ENCODE measurements around the gene CPA2.

CPA2 gene

DNA sequence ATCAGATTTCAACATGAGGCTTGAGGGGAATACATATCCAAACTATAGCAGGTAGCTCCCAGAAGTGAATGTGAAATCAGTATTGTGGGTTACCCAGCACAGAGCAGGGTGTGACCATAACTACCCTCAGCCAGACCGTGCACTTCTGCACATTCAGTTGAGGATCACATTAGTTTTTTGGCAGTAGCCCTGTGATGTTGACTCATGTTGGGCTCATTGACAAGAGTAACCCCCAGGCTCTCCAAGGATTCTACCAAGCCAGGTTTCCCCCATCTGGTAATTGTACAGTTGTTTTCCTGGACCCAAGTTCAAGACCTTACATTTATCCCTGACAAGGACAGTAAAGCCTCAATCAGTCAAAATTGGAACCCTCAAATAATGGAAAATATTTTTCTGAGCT, 14.6 kb downstream of the CPA2 start:
- no peak for DNase-seq

DNA sequence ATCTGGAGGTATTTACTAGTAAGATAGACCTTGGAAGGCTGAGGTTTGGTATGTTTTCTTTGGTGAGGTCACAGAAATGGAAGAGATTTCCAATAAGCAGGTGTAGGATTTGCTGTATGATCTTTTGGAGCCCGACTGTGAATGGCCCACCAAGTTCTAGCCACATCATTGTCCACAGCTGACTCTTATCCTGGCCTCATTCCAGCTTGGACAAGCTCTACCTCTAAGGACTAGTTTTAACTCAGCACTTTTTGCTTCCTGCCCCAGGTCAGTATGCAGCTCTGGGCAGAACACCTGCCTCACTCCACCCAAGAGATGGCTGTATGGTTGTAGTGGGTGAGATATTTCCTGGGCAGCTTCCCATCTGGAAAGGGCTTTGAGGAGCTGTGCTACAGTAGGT, 20.2 kb downstream of the CPA2 start:
- DNase-seq, result no peak

DNA sequence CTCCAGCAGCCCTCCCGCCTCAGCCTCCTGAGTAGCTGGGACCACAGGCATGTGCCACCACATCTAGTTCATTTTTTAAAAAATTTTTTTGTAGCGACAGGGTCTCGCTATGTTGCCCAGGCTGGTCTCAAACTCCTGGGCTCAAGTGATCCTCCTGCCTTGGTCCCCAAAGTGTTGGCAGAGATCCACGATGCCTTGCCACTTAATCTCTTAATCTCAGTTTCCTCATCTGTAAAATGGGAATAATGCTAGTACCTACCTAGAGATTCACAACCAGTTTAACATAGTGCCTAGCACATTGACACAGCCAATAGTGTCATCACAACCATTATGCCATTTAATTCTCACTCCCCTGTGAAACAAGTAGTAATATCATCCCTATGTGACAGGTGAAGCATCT, 21.5 kb downstream of the CPA2 start:
- no peak for DNase-seq

DNA sequence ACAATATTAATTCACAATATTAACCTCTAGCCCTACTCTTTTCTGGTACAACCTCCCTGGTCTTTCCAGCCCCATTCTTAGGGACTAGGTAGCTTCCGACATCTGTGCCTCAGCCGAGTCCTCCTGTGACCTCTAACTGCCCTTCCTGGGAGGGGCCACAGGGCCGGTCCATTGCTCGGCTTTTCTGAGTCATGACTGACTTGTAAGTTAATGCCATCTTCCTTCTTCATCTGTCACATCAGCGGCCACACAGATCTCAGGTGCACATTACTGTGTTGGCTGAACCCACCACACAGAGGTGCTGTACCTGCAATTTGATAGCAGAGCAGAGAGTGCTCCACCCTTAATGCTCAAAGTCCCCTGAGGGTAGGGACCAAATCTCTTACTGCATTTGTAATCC, 22.2 kb downstream of the CPA2 start:
- DNase-seq, result no peak

DNA sequence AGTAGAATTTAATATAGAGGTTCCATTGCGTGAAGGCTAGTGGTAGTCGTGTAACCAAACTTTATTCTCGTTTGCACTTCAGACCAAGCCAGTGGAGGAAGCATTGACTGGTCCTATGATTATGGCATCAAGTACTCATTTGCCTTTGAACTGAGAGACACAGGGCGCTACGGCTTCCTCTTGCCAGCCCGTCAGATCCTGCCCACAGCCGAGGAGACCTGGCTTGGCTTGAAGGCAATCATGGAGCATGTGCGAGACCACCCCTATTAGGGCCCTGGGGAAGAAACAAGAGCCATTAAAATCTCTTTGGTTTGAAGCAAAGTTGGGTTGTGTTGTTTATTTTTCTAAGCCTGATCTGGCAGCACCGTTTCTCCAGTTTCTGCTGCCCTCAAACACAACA, 22.8 kb downstream of the CPA2 start:
- DNase-seq, result no peak

DNA sequence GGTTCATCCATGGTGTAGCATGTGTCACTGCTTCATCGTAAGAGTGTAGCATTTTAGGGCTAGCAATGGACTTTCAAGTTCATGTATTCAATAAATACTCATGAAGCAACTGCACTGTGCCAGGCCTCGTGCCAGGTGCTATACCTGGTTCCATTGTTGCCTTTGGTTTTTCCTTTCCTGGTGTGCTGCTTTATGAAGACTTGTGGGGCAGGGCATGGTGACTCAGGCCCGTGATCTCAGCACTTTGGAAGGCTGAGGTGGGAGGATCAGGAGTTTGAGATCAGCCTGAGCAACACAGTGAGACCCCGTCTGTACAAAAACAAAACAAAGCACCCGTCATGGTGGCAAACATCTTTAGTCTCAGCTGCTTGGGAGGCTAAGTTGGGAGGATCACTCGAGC, 24.1 kb downstream of the CPA2 start:
- DNase-seq, result no peak

DNA sequence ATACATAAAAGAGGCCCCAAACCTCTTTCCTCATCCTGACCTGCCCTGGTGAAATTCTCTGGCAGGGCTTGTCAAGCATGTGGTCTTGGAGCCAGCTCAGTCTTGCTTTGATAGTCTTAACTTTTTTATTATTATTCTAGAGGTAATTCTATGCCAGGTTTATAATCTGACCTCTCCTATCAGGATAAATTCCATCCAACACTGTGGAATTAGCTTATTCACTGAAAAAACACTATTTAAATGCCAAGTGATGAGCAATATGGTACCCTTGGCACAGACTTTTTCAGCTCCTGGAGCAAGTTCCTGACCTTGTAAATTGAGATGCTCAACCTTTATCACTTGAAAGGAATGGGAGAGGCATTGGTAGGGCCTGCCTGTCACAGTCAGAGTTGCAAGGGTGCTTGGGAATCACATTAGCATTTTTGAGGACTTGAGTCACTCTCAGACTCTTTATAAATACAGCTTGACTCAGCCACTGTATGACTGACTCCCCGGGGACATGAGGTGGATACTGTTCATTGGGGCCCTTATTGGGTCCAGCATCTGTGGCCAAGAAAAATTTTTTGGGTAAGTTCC, 26.1 kb downstream of the CPA2 start, which contains the start of gene CPA4:
Gene CPA4, plus strand, starts transcription at position 480 of the 576 bp plus-strand sequence. Its CDS starts 20 bp downstream, at position 500.
- peak in 1 of 3 experiments; percentile 85 for DNase-seq

DNA sequence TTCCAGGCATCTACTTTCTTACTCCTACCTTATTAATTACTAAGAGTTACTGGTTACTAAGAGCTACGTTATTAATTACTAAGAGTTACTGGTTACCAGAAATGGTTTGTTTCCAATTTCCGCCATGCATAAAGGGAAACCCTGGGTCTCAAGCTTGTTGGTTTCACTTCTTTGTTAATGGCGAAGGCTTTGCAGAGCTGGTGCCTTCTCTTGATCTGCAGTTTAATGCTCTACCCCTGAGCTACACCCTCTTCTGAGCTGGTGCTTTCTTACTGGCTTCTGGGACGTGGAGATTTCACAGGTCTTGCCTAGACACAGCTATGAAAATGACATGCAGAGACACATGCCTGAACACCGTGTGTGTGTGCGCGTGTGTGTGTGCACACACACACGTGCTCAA, 26.9 kb downstream of the CPA2 start:
- peak in 1 of 3 experiments; percentile 42 for DNase-seq

DNA sequence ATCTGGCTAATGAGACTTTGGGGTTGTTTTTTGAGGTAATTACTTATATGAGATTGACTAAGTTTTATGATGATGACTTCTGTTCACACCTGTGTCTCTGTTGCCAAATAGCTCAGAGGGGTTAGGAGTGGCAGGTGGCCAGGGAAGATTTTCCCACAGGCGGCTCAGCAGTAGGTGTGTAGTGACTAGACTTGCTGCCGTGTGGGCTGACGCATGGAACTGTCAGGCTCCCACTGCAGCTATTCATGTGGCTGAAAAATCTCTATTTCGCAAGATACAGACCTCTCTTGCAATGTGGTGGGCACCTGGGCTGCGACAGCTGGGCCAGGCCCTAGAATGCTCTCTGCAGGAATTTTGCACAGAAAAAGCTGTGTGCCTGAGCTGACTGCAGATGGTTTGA, 27.7 kb downstream of the CPA2 start:
- DNase-seq, result no peak

- DNase-seq, result no peak
These were observed 29.7 kb downstream of the CPA2 start for GRCh38 chr7:130296221-130296951.

DNA sequence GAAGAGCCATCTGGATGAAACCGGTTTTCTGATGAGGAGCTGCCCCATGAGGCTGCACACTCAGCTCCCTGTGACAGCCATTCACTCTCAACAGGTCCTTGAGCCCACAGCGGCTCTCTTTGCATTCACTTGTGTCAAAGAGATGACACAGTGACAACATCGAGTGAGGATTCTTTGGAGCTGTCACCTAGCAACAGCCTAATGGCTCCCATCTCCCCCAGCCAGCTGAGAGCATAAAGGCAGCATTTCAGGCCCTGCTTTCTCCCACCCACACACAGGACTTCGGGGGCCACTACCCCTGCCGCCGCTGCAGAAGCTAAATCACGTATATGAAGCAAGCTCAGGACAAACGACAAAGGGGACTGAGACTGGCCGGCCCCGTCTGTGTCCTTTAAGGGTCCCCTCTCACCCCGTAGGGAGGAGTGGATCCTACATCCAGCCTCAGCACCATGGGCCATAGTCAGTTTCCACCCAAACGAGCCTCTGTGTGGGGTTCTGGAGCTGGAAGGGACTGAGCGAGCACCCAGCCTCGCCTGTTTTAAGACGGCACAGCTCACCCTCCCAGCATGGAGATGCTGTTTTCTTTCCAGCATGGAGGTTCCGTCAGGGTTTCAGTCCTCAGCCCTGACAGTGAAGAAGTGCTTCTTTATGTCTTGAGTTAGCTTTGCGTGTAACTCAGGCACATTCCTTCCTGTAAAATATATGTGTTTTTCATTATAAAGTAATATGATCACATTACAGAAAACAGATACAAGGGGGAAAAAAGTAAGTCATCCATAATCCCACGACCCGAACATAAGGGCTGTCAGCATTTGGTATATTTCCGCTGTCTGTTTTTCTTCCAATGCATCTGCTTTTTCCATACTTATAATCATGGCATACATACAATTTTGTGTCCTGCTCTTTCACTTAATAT, 31.2 kb downstream of the CPA2 start:
- peak; percentile 51 to 99 (median 86) for DNase-seq

- no peak for DNase-seq
These were observed 32.1 kb downstream of the CPA2 start for GRCh38 chr7:130298544-130299326.

DNA sequence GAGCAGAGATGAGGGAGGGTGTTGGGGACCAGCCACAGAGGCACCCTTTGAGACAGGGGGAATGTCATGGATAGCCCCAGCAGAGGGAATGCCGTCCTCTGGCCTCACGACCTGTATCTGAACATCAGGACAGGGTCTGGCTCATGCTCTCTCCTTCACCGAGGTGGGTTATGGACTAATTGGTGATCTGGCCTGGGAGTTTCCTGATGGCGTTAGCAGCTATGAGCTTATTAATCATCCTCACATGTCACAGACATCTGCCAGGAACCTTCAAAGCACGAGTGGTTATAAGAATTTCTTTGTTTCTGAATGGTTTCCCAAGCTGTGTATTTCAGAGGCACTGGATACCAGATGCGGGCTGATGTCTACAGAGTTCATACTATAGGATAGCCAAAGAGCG, 33.2 kb downstream of the CPA2 start:
- DNase-seq, result peak in 1 of 3 experiments; percentile 13

DNA sequence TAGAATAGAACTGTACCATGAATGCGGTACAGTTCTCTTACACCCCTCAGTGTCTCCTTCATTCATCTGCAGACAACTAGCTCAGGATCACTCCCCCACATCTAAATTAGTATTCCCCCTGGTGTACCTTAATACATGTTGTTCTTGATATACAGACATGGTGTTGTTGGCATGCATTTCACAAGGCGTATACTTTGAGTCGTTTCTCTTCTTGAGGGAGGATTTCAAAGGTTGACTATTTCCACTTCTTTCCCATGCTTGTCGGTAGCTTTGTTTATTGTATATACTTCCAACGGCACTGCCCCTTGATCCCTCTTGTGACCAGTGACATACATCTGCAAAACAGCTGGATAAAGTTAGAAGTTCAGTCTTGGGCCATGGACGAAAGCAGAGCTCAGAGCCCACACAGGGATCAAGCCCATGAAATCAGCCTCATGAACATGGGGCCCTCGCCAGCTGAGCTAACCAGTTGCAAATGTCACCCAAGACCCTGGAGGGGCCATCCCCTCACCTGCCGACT, 34.9 kb downstream of the CPA2 start:
- DNase-seq, result no peak

DNA sequence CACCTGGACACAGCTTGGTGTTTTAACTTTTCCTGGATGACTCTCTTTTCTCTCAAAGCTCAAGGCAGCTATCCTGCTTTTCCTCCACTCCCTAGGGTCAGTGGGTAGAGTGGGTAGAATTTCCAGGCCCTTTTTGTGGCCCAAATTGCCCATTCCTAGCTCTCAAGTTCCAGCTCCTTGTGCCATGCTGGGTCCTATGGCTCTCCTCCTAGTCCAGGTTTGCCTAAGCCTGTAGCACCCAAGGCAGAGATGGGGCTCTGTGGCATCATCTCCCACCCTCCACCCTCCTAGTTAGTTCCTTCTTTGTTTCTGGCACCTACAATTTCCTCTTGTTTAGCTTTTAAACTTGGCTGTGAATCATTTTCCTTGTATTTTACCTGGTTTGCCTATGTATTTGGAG, 36.0 kb downstream of the CPA2 start:
- DNase-seq, result no peak

- peak in 1 of 3 experiments; percentile 53 for DNase-seq
These were observed 36.5 kb downstream of the CPA2 start for GRCh38 chr7:130303127-130303526.

- DNase-seq, result peak in 1 of 3 experiments; percentile 50
These were observed 36.9 kb downstream of the CPA2 start for GRCh38 chr7:130303551-130303950.

DNA sequence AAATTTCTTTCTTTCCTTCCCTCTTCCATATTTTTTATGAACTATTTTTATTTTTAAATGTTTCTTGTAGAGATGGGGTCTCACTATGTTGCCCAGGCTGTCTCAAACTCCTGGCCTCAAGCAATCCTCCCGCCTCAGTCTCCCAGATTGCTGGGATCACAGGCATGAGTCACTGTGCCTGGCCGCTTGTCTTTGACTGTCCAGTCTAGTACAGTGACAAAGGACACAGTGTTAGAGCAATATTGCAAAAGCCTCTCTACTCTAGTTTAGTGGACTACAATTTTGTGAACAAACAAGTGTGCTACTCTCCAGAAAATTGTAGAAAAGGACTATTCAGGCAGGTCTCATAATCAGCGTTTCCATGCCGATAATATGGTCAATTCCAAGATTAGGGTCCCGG, 37.3 kb downstream of the CPA2 start:
- DNase-seq, result no peak

DNA sequence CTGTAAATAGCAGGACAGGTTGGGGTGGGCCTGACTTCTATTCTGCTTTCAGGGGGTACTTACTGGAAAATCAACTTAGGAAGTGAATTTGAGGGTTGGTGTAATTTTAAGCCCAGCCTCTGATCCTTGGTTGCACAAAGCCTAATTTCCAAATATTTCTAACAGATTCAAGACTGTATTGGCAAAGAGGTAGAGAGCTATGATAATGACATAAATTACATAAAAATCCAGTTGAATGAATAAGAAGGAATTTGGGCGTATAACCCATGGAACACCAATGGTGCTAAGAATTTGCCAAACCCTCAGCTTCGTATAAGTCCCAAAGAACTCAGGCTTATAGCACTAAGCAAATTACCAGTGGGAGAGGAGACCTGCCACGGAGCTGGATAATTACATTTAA, 38.2 kb downstream of the CPA2 start:
- DNase-seq, result no peak

- no peak for DNase-seq
These were observed 38.9 kb downstream of the CPA2 start for GRCh38 chr7:130305433-130306042.

DNA sequence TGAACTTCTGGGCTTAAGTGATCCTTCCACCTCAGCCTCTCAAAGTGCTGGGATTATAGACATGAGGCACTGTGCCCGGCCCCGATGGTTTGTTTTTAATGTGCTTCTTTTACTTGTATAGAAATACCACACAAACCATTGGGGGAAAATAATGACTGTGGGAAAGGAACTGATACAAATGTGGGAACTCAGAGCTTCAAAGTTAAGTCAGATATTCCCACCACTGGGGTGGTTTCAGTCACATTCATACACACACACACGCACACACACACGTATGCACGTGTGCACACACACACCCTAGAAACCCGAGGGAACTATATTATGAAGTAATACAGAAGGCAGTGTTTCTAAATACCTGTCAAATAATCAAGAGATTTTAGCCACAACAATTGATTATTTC, 43.3 kb downstream of the CPA2 start:
- no peak for DNase-seq

GRCh38 chr7:130314305-130314704, 47.6 kb downstream of the CPA2 start:
- DNase-seq, result no peak

Data from NCI-H1417 (cell line).